ENCODE measurements around the gene PLXNA1. TPM values are rescaled to one million over a fixed set of nuclear protein-coding genes. Genes with fewer than 3 reads are reported as not detected.

Gene PLXNA1
- total and polyA plus RNA-seq, 10 of the 15 experiments (the other 5 are each of a cell fraction or from before 2014, with no cell fraction given), result 0.03 to 16.4 (median 2.5) TPM

DNA sequence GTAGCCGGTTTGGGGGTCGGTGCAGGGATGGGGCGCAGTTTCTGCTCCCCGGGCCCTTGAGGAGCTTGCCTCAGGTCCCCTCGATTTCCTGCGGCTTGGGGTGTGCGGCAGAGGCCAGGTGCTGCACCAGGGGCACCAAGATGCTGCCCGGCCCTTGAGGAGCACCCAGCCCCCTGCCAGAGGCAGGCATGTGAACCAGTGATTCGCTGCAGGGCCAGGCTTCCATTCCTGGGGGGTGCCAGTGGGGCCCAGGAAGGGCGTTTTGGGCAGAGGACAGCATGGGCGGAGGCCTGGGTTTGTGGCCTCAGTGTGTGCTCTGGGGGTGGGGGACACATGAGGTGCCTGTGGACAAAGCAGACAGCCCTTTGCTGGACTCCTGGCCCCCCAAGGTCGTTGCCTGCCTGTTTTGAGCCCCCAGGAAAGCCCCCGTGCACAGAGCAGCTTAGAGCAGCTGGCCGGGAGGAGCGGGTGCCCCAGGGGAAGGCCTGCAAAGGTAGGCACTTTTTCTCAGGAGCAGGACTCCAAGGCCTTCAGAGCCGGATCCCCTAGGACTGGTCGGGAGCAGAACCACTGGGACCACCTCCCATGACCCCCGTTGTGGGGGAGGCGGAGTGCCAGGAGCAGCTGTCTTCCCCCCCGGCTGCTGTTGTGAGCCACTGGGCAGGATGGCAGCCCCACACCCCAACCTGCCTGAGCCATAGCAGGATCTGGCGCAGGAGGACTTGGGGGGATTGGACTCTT is 1.6 kb downstream of the PLXNA1 start:
- no TSS peak for BruUV-seq (replicated peaks)
- Histone ChIP-seq H3K27ac (ENCODE audit: control insufficient read depth, insufficient read depth) (no peak overlapping the region), H3K4me2 (ENCODE audit: control insufficient read depth, insufficient read depth) (peak overlapping the region; percentile 98), H2AFZ (ENCODE audit: control insufficient read depth, low read depth, low read length) (no peak overlapping the region), H3K9ac (ENCODE audit: control insufficient read depth, insufficient read depth, low read length) (peak overlapping the region; percentile 54; the same call in 1 of the 2 replicates), H3K4me1 (ENCODE audit: control insufficient read depth, insufficient read depth, low read length) (peaks cover 9% of the 10 kb centered on the region), H3K9me3 (replicated peaks; ENCODE audit: control insufficient read depth, insufficient read depth, low read length) (no peaks in the 10 kb centered on the region; the same call in 2 of the 3 replicates), H4K20me1 (ENCODE audit: control insufficient read depth, insufficient read depth) (no peaks in the 10 kb centered on the region), H3K36me3 (ENCODE audit: control insufficient read depth in 2 of 2, insufficient read depth in 2 of 2, low read length in 1 of 2) (peaks cover 0 to 1% of the 10 kb centered on the region in 2 experiments; a peak in 2 of 4 replicates), H3K4me3 (peak overlapping the region; percentile 71; the same call in 1 of the 2 replicates), H3K79me2 (ENCODE audit: control insufficient read depth, insufficient read depth, low read length) (no peaks in the 10 kb centered on the region; the same call in none of the 2 replicates), H3K27me3 (replicated peaks in 1 of 2; ENCODE audit: control insufficient read depth in 2 of 2, insufficient read depth in 2 of 2, low read length in 1 of 2) (no peaks in the 10 kb centered on the region)
- ChIA-PET SMC1A (ENCODE audit: uncharacterized antibody, unreplicated experiment) (interaction anchor here (1.2 kb wide), 1 partner anchor 235 kb away, joined by 3 read pairs; no protein-coding TSS in a partner anchor), RAD21 (ENCODE audit: unreplicated experiment) (interaction anchor here (1.4 to 3.7 kb wide), 2 partner anchors 231 kb away, joined by 3 to 36 read pairs; no protein-coding TSS in a partner anchor), CTCF (interaction anchor here (0.8 to 3.0 kb wide), 2 partner anchors 232 to 233 kb away, joined by 3 to 10 read pairs; no protein-coding TSS in a partner anchor), POLR2A (no interaction called here)
- 39% methylated on average over 18 of the region's 21 CpGs for WGBS (ENCODE audit: insufficient coverage, insufficient replicate concordance, low lambda C conversion rate, missing lambda C conversion rate)
- ATAC-seq (no peak), DNase-seq (ENCODE audit: low read depth, low spot score) (no peak), FAIRE-seq (no peak)
- TF ChIP-seq RFX5 (IDR thresholded peaks at IDR 0.05; ENCODE audit: low read depth, low read length), result no peak
- no peak for TF ChIP-seq NFXL1 (IDR thresholded peaks at IDR 0.05; ENCODE audit: borderline replicate concordance)
- no peak for TF ChIP-seq BRCA1 (IDR thresholded peaks at IDR 0.05; ENCODE audit: low read depth, low read length)
- no peak for TF ChIP-seq ZNF207 (IDR thresholded peaks at IDR 0.05; ENCODE audit: borderline replicate concordance)
- TF ChIP-seq PKNOX1 (IDR thresholded peaks at IDR 0.05), result no peak
- TF ChIP-seq ESRRA (IDR thresholded peaks at IDR 0.05; ENCODE audit: low read length), result no peak
- TF ChIP-seq, protein P1, sequence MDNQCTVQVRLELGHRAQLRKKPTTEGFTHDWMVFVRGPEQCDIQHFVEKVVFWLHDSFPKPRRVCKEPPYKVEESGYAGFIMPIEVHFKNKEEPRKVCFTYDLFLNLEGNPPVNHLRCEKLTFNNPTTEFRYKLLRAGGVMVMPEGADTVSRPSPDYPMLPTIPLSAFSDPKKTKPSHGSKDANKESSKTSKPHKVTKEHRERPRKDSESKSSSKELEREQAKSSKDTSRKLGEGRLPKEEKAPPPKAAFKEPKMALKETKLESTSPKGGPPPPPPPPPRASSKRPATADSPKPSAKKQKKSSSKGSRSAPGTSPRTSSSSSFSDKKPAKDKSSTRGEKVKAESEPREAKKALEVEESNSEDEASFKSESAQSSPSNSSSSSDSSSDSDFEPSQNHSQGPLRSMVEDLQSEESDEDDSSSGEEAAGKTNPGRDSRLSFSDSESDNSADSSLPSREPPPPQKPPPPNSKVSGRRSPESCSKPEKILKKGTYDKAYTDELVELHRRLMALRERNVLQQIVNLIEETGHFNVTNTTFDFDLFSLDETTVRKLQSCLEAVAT (IDR thresholded peaks at IDR 0.05), result peak; percentile 70; the same call in 1 of the 2 replicates
- no peak for TF ChIP-seq FOXK2 (IDR thresholded peaks at IDR 0.05)
- TF ChIP-seq, protein P2, sequence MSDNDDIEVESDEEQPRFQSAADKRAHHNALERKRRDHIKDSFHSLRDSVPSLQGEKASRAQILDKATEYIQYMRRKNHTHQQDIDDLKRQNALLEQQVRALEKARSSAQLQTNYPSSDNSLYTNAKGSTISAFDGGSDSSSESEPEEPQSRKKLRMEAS (IDR thresholded peaks at IDR 0.05; ENCODE audit: low read depth, low read length), result no peak
- in situ Hi-C loops (cut with MboI), result no loop called here
- intact Hi-C loops (cut with micrococcal nuclease; ENCODE audit: unreplicated experiment), result loop anchor here (10.0 kb wide), 2 partner anchors 470 to 560 kb away; no protein-coding TSS in a partner anchor
